ENCODE data around the gene LOXHD1. TPM values are rescaled to one million over a fixed set of nuclear protein-coding genes. Genes with fewer than 3 reads are reported as not detected.

LOXHD1 gene
- total RNA-seq, 2 donors from 2014 or later = 0.27 to 5.5 TPM

GRCh38 chr18:46672062-46672970 lies 15.3 kb upstream of the LOXHD1 start:
- Histone ChIP-seq H3K9me3 (no peaks in the 10 kb centered on the region), H3K4me1 (ENCODE audit: control insufficient read depth in 1 of 2, low read depth in 2 of 2) (no peaks in the 10 kb centered on the region), H3K4me3 (no peak overlapping the region), H3K36me3 (no peaks in the 10 kb centered on the region), H3K27ac (no peak overlapping the region), H3K27me3 (replicated peaks; ENCODE audit: insufficient read depth) (no peaks in the 10 kb centered on the region)
- TF ChIP-seq CTCF (IDR thresholded peaks at IDR 0.05) = no peak
- ATAC-seq (ENCODE audit: insufficient number of reproducible peaks, low FRiP score, low read depth) = no peak
- no peak for DNase-seq (ENCODE audit: low spot score)

DNA sequence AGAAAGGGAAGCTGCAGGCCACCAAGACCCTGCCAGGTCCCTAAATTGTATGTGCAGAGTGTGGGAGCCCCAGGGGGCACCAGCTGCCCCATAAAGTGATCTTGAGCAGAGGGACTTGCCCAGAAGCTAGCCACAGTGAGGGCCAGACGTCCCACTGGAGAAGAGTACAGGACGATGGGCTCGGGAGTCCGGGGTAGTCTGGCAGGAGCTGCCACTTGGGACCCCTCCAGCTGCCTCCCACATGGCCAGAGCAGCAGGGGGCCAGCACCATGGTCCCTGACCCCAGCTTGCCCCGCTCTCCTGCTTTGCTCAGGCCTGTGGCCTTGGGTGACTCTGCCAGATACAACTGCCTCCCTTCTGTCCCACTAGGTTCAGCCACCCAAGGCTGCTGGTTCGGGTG lies 11.7 kb upstream of the LOXHD1 start:
- DNase-seq (ENCODE audit: low spot score) (no peak), ATAC-seq (ENCODE audit: insufficient number of reproducible peaks, low FRiP score, low read depth) (no peak)
- no peak overlapping the region for H3K27ac ChIP-seq

GRCh38 chr18:46668135-46668534 lies 11.1 kb upstream of the LOXHD1 start:
- Histone ChIP-seq H3K36me3 (no peaks in the 10 kb centered on the region), H3K27me3 (replicated peaks; ENCODE audit: insufficient read depth) (no peaks in the 10 kb centered on the region), H3K9me3 (no peaks in the 10 kb centered on the region), H3K4me3 (no peak overlapping the region), H3K4me1 (ENCODE audit: control insufficient read depth in 1 of 2, low read depth in 2 of 2) (no peaks in the 10 kb centered on the region), H3K27ac (no peak overlapping the region)
- no peak for ATAC-seq (ENCODE audit: insufficient number of reproducible peaks, low FRiP score, low read depth)
- DNase-seq (ENCODE audit: low spot score) = no peak
- no peak for TF ChIP-seq CTCF (IDR thresholded peaks at IDR 0.05)

More for the DNA sequence above, 11.7 kb upstream of the LOXHD1 start:
- no peaks in the 10 kb centered on the region for H3K4me1 ChIP-seq (ENCODE audit: control insufficient read depth in 1 of 2, low read depth in 2 of 2)
- no peaks in the 10 kb centered on the region for H3K9me3 ChIP-seq
- no peaks in the 10 kb centered on the region for H3K36me3 ChIP-seq
- no peak for TF ChIP-seq CTCF (IDR thresholded peaks at IDR 0.05)
- H3K4me3 ChIP-seq = no peak overlapping the region
- no peaks in the 10 kb centered on the region for H3K27me3 ChIP-seq (replicated peaks; ENCODE audit: insufficient read depth)

DNA sequence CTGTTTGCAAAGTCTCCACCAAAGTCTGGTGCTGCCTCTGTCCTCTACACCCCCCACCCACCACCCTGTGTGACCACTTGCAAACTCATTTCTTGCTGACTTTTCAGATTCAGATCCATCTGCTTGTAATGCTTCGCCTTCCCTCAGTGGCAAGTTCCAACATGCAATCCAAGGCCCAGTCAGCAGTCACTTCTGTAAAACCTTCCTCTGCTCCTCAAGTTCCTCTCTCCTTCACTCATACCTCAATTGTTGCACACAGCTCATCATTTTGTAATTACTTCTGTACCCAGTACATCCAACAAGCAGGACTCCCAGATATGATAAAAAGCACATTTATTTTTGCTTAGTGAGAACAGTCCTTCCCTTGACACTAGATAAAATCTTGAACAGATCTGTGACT lies 6.5 kb upstream of the LOXHD1 start:
- H3K4me1 ChIP-seq (ENCODE audit: control insufficient read depth in 1 of 2, low read depth in 2 of 2) = no peaks in the 10 kb centered on the region
- no peak for ATAC-seq (ENCODE audit: insufficient number of reproducible peaks, low FRiP score, low read depth)
- no peak for TF ChIP-seq CTCF (IDR thresholded peaks at IDR 0.05)

GRCh38 chr18:46660957-46661749 lies 4.1 kb upstream of the LOXHD1 start:
- Histone ChIP-seq H3K36me3 (no peaks in the 10 kb centered on the region), H3K9me3 (no peaks in the 10 kb centered on the region), H3K4me3 (no peak overlapping the region), H3K27ac (no peak overlapping the region), H3K27me3 (replicated peaks; ENCODE audit: insufficient read depth) (no peaks in the 10 kb centered on the region), H3K4me1 (ENCODE audit: control insufficient read depth in 1 of 2, low read depth in 2 of 2) (no peaks in the 10 kb centered on the region)
- no peak for DNase-seq (ENCODE audit: low spot score)
- ATAC-seq (ENCODE audit: insufficient number of reproducible peaks, low FRiP score, low read depth) = no peak
- TF ChIP-seq CTCF (IDR thresholded peaks at IDR 0.05) = no peak

More for the DNA sequence above, 6.5 kb upstream of the LOXHD1 start:
- Histone ChIP-seq H3K9me3 (no peaks in the 10 kb centered on the region), H3K4me3 (no peak overlapping the region), H3K27ac (no peak overlapping the region), H3K36me3 (no peaks in the 10 kb centered on the region), H3K27me3 (replicated peaks; ENCODE audit: insufficient read depth) (no peaks in the 10 kb centered on the region)
- no peak for DNase-seq (ENCODE audit: low spot score)
